GM10266 (cell line): Measurements from ENCODE around the gene COMMD3.
A peak's percentile ranks its signal among the peaks of the same experiment; 100 is the strongest.

Experiments used
- DNase-seq: peaks from one replicate; pipeline ENCODE4 v3.0.0; 2012; ENCODE audit errors: extremely low spot score
- TF ChIP-seq, protein P1 (sequence below): IDR thresholded peaks from 2 replicates; pipeline ENCODE4 v1.5.1; 2012; ENCODE audit warnings: mild to moderate bottlenecking, low read depth; ENCODE audit not compliant: control insufficient read depth, insufficient read depth; ENCODE audit errors: missing control alignments

The COMMD3 gene

GRCh38 chr10:22324413-22324812, 8.2 kb downstream of the COMMD3 start:
- TF ChIP-seq, protein P1, sequence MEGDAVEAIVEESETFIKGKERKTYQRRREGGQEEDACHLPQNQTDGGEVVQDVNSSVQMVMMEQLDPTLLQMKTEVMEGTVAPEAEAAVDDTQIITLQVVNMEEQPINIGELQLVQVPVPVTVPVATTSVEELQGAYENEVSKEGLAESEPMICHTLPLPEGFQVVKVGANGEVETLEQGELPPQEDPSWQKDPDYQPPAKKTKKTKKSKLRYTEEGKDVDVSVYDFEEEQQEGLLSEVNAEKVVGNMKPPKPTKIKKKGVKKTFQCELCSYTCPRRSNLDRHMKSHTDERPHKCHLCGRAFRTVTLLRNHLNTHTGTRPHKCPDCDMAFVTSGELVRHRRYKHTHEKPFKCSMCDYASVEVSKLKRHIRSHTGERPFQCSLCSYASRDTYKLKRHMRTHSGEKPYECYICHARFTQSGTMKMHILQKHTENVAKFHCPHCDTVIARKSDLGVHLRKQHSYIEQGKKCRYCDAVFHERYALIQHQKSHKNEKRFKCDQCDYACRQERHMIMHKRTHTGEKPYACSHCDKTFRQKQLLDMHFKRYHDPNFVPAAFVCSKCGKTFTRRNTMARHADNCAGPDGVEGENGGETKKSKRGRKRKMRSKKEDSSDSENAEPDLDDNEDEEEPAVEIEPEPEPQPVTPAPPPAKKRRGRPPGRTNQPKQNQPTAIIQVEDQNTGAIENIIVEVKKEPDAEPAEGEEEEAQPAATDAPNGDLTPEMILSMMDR: no peak
- no peak for DNase-seq

DNA sequence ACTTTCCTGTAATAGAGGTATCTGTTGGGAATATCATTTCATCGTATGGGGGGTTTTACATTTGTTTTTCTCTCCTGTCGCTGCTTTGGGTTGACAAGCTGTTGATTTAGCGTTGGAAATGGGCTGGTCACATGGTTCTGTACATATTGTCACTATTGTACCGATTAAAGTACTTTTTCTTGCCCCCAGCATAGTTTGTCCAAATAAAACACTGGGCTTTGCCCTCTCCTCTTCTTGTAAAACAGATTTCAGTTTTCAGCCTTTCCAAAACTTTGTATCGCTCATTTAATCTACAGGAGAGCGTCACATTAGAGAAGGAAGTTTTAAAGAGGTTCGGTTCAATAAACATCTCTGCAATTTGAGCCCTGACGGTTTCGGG, 8.7 kb downstream of the COMMD3 start:
- no peak for DNase-seq
- TF ChIP-seq, protein P1: no peak

GRCh38 chr10:22325272-22326144, 9.3 kb downstream of the COMMD3 start:
- peak; percentile 91 for DNase-seq
- TF ChIP-seq, protein P1: no peak

- no peak for DNase-seq
- TF ChIP-seq, protein P1: no peak
Measured at GRCh38 chr10:22326145-22326702, 10.0 kb downstream of the COMMD3 start.

- TF ChIP-seq, protein P1: no peak
- DNase-seq: no peak
Measured at GRCh38 chr10:22329150-22329549, 13.0 kb downstream of the COMMD3 start.

DNA sequence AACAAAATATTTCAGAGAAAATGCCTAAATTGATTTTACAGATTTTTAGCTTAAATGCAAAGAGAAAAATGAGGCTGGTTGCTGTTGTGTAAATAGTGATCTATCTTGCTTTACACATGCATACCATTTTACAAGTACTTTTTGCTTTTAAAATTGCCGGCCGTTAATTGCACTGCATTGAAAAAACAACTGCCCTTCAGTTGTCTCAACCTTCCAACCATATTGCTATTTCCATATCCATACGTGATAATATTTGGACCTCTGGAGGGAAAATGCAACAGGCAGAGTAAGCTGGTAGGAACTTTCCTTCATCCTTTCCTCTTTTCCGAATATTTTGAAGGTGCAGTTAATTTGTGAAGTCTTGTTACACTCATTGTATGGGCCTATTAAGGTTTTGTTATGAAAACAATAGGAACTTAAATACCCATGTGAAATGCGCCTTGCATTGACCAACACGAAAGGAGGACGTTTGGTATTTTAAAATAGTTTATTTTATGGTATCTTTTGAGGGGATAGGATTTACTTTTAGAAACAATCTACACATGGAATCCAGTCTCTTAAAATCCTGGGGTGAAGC, 16.0 kb downstream of the COMMD3 start:
- TF ChIP-seq, protein P1: no peak
- DNase-seq: no peak

DNA sequence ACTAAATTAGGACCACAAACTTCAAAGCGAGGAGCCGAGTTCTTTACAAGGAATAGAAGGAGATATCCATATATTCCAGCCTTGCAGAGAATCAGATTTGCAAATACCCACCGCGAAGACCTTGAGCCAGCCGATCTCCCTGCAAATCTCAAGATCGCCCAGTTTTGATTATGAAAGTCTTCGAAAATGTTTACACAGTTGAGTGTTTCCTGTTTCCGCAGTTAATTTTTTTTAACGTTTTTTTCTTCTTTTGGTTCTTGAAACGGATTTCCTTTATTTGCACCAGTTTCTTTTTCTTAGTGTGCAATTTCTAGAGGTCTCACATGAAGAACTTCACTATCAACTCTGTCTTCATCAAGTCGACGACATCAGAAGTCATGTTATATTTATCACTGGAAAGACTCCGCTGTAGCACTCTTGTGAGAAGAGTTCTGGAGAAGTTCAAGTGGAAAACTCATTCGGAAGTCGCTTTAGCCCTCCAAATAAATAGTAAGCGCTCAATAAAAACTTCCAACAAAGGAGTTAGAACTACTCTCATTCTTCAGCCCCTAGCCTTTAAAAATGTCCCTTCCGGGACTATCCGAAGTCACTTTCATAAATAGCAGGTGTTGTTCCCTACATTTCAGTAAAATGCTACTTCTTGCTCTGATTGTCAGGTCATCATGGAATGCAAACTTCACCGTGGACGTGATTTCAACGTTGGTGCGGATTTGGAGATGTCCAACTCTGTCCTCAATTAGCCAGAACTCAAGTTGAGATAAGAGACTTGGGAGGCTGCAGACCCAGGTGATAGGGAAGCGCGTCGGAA, 17.2 kb downstream of the COMMD3 start:
- no peak for DNase-seq
- TF ChIP-seq, protein P1: no peak
